Esophagus muscularis mucosa (tissue), 4 donors: Measurements from ENCODE around the gene VWC2L. TPM values are rescaled to one million over a fixed set of nuclear protein-coding genes. Genes with fewer than 3 reads are reported as not detected.

Experiments
- DNase-seq: peaks from one replicate; pipeline ENCODE4 v3.0.0-alpha.2; 2017; ENCODE audit errors: extremely low spot score
- H3K27ac ChIP-seq, 4 donors: fragments of 200-600 bp; sonication (generic); replicated peaks in 1 of 4; 1 replicate in 3 of 4; 2 replicates in 1 of 4; pipeline ENCODE4 v1.5.1; 2016 to 2019; ENCODE audit warnings: mild to moderate bottlenecking in 1 of 4
- H3K27me3 ChIP-seq, 4 donors: fragments of 200-600 bp; sonication (generic); one replicate each; pipeline versions ENCODE4 v1.5.1 to v1.6.0; 2016 to 2019
- H3K36me3 ChIP-seq, 4 donors: fragments of 200-600 bp; sonication (generic); one replicate each; pipeline ENCODE4 v1.5.1; 2016 to 2019
- H3K4me1 ChIP-seq, 4 donors: fragments of 200-600 bp; sonication (generic); one replicate each; pipeline ENCODE4 v1.5.1; 2016 to 2019
- H3K4me3 ChIP-seq, 4 donors: fragments of 200-600 bp; sonication (generic); 1 replicate in 2 of 4; 2 replicates in 2 of 4; pipeline ENCODE4 v1.5.1; 2016 to 2019; ENCODE audit warnings: mild to moderate bottlenecking in 4 of 4, moderate library complexity in 1 of 4
- H3K9me3 ChIP-seq, 4 donors: fragments of 200-600 bp; sonication (generic); 1 replicate in 3 of 4; 2 replicates in 1 of 4; pipeline ENCODE4 v1.5.1; 2016 to 2019
- EP300 ChIP-seq: sonication (generic); formaldehyde crosslinking; IDR thresholded peaks from one replicate; pipeline ENCODE4 v1.6.1; 2017; ENCODE audit warnings: antibody characterized with exemption
- POLR2A ChIP-seq: fragments of 450-650 bp; IDR thresholded peaks from one replicate; pipeline ENCODE4 v1.6.1; 2017; ENCODE audit warnings: antibody characterized with exemption, moderate library complexity, mild to moderate bottlenecking, low read depth
- POLR2AphosphoS5 ChIP-seq, 2 donors: sonication (generic); formaldehyde crosslinking; IDR thresholded peaks; one replicate each; pipeline ENCODE4 v1.6.1; 2017; ENCODE audit warnings: antibody characterized with exemption in 2 of 2
- WGBS: methylation state at CpG from one replicate; pipeline ENCODE4 v1.1.5; 2018; 5-methylcytosine and 5-hydroxymethylcytosine counted together
- intact Hi-C: fragments of 100-400 bp; cut with DNase I; formaldehyde crosslinking; loops from one replicate; pipeline ENCODE4 v1.15.1; 2023
- total RNA-seq, 4 donors: library from RNA; depleted of rRNA; stranded (reverse); fragments of >200 nt; gene quantifications; one replicate each; pipeline versions ENCODE4 v1.1.0 to v1.2.1, GENCODE V29; 2016
- TF ChIP-seq, protein P1 (sequence below), 3 experiments: fragments of 200-600 bp in 2 of 3; fragments of 450-650 bp in 1 of 3; sonication (generic) in 2 of 3; IDR thresholded peaks; one replicate each; pipeline ENCODE4 v1.5.1; 2017 to 2019; ENCODE audit warnings: antibody characterized with exemption in 3 of 3, mild to moderate bottlenecking in 2 of 3, moderate library complexity in 1 of 3

The VWC2L gene
- total RNA-seq, 4 donors from 2014 or later = 0.11 TPM; not detected in 3

DNA sequence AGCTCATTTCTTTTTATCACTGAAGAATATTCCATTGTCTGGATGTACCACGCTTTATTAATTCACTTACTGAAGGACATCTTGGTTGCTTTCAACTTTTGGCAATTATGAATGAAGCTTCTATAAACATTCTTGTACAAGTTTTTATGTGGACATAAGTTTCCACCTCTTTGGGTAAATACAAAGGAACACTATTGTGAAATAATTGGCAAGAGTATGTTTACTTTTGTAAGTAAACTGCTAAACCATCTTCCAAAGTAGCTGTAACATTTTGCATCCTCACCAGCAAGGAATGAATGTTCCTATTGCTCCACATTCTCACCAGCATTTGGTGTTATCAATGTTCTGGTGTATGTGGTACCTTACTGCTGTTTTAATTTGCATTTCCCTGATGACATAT lies 15.8 kb upstream of the VWC2L start:
- Histone ChIP-seq H3K27ac (no peak overlapping the region), H3K27me3 (no peaks in the 10 kb centered on the region), H3K4me3 (no peak overlapping the region), H3K9me3 (no peaks in the 10 kb centered on the region), H3K4me1 (no peaks in the 10 kb centered on the region), H3K36me3 (no peaks in the 10 kb centered on the region)
- DNase-seq = no peak
- WGBS = 85% methylated on average over 1 of the region's 1 CpG
- intact Hi-C loops = no loop called here
- TF ChIP-seq POLR2AphosphoS5 (IDR thresholded peaks at IDR 0.05) (no peak), EP300 (no peak), POLR2A (no peak)
- TF ChIP-seq, protein P1, sequence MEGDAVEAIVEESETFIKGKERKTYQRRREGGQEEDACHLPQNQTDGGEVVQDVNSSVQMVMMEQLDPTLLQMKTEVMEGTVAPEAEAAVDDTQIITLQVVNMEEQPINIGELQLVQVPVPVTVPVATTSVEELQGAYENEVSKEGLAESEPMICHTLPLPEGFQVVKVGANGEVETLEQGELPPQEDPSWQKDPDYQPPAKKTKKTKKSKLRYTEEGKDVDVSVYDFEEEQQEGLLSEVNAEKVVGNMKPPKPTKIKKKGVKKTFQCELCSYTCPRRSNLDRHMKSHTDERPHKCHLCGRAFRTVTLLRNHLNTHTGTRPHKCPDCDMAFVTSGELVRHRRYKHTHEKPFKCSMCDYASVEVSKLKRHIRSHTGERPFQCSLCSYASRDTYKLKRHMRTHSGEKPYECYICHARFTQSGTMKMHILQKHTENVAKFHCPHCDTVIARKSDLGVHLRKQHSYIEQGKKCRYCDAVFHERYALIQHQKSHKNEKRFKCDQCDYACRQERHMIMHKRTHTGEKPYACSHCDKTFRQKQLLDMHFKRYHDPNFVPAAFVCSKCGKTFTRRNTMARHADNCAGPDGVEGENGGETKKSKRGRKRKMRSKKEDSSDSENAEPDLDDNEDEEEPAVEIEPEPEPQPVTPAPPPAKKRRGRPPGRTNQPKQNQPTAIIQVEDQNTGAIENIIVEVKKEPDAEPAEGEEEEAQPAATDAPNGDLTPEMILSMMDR (IDR thresholded peaks at IDR 0.05) = no peak

- intact Hi-C loops = no loop called here
- WGBS = 57% methylated on average over 2 of the region's 2 CpGs
- TF ChIP-seq, protein P1 (IDR thresholded peaks at IDR 0.05) = no peak
- TF ChIP-seq EP300 = no peak
- TF ChIP-seq POLR2A = no peak
- TF ChIP-seq POLR2AphosphoS5 (IDR thresholded peaks at IDR 0.05) = no peak
- Histone ChIP-seq H3K4me1 (no peaks in the 10 kb centered on the region), H3K27ac (no peak overlapping the region), H3K27me3 (no peaks in the 10 kb centered on the region), H3K9me3 (no peaks in the 10 kb centered on the region), H3K4me3 (no peak overlapping the region), H3K36me3 (no peaks in the 10 kb centered on the region)
- DNase-seq = no peak
Observed at GRCh38 chr2:214401580-214401979, 9.3 kb upstream of the VWC2L start.

DNA sequence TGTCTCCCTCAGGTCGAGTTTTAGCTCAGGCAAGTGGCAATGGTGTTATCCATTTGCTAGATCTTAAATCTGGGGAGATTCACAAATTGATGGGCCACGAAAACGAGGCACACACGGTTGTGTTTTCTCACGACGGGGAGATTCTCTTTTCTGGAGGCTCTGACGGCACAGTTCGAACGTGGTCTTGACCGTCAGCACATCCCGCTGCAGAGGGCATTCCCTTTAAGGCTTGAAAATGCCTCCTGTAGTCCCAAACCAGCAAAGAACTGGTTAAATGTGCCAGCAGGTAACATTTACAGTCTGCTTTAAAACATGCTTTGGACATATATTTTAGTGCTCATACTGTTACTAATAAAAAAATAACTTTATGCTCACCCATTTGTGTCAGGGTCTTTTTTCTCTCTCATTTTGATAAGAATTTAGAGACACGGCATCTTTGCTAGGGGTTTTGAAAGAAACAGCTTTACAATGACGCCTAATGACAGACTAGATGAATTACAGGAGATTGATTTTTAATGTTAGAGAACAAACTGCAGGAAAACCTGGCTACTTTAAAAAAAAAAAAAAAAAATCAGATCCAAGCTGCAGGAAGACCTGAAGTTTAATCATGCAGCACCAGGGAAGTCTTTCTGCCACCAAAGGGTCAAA lies 602 bp upstream of the VWC2L start:
- 46% methylated on average over 13 of the region's 13 CpGs for WGBS
- H3K4me3 ChIP-seq = no peak overlapping the region
- DNase-seq = no peak
- no peak for TF ChIP-seq POLR2A
- TF ChIP-seq, protein P1 (IDR thresholded peaks at IDR 0.05) = no peak
- TF ChIP-seq EP300 = no peak
- no peak for TF ChIP-seq POLR2AphosphoS5 (IDR thresholded peaks at IDR 0.05)
- no peak overlapping the region for H3K27ac ChIP-seq
- H3K27me3 ChIP-seq = no peaks in the 10 kb centered on the region
- H3K9me3 ChIP-seq = no peaks in the 10 kb centered on the region
- intact Hi-C loops = no loop called here
- H3K36me3 ChIP-seq = no peaks in the 10 kb centered on the region
- H3K4me1 ChIP-seq = no peaks in the 10 kb centered on the region

DNA sequence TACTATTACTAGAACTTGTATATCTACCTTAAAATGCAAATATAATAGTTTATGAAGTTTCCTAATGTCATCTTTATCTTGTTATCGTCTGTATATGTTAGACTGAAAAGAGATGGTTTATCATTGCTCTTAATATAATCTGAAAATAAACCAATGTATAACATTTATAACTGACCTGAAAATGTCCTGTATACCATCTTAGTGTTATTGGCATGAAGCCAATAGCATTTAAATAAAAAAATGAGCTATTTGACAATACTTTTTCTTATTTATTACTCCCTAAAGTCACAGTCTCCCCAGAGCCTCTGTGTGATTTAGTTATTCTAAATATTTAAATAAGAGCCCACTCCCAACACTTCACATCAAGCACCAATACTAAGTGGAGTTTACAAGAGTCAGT lies 1.8 kb downstream of the VWC2L start:
- WGBS = 79% methylated on average over 1 of the region's 1 CpG
- H3K4me1 ChIP-seq = no peaks in the 10 kb centered on the region
- no peaks in the 10 kb centered on the region for H3K27me3 ChIP-seq
- intact Hi-C loops = no loop called here
- DNase-seq = no peak
- H3K36me3 ChIP-seq = no peaks in the 10 kb centered on the region
- TF ChIP-seq, protein P1 (IDR thresholded peaks at IDR 0.05) = no peak
- TF ChIP-seq POLR2AphosphoS5 (IDR thresholded peaks at IDR 0.05) (no peak), EP300 (no peak), POLR2A (no peak)
- no peak overlapping the region for H3K27ac ChIP-seq
- no peak overlapping the region for H3K4me3 ChIP-seq
- H3K9me3 ChIP-seq = no peaks in the 10 kb centered on the region

DNA sequence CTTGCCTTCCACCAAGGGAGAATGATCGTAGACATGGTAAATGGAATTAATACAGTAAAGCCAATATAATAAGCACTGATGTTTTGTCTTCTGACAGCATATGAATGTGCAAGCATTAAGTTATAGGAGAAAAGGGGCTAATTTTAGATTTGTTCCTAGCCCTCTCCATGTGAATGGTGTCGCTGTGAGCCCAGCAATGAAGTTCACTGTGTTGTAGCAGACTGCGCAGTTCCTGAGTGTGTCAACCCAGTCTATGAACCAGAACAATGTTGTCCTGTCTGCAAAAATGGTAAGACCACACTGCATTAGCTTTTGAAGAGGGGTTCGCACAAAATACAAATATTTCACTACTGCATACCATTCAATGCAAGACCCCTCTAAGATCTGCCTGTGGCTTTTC lies 25.6 kb downstream of the VWC2L start:
- DNase-seq = no peak
- no peak overlapping the region for H3K27ac ChIP-seq
- WGBS = 91% methylated on average over 4 of the region's 4 CpGs
- H3K4me3 ChIP-seq = no peak overlapping the region
- intact Hi-C loops = no loop called here
- TF ChIP-seq POLR2A = no peak
- TF ChIP-seq, protein P1 (IDR thresholded peaks at IDR 0.05) = no peak
- no peak for TF ChIP-seq POLR2AphosphoS5 (IDR thresholded peaks at IDR 0.05)
- TF ChIP-seq EP300 = no peak
- no peaks in the 10 kb centered on the region for H3K4me1 ChIP-seq
- H3K9me3 ChIP-seq = no peaks in the 10 kb centered on the region
- H3K27me3 ChIP-seq = no peaks in the 10 kb centered on the region
- no peaks in the 10 kb centered on the region for H3K36me3 ChIP-seq
